PC-9 (cell line): ENCODE measurements around the gene REEP3.

Experiments used
- EZH2 ChIP-seq: fragments of 200-600 bp; sonication (generic); IDR thresholded peaks from 2 replicates; pipeline ENCODE4 v1.8.0; 2017; ENCODE audit warnings: antibody characterized with exemption, low read depth
- TF ChIP-seq, protein P1 (sequence below): fragments of 200-600 bp; sonication (generic); conservative IDR thresholded peaks from 2 replicates; pipeline ENCODE4 v1.6.1; 2017; ENCODE audit warnings: mixed run types, antibody characterized with exemption, mild to moderate bottlenecking, moderate library complexity

DNA sequence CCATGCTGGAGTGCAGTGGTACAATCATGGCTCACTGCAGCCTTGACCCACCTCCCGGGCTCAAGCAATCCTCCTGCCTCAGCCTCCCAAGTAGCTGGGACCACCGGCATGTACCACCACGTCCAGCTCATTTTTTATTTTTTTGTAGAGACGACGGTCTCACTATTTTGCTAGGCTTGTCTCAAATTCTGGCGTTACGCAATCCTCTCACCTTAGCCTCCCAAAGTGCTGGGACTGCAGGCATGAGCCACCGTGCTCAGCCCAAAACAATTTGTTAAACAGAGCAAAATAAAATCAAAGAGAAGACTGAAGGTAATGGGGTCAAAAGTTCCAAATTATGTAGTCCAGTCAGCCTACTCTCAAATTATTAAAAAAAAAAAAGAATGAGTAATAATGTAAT, 46.7 kb upstream of the REEP3 start:
- TF ChIP-seq, protein P1, sequence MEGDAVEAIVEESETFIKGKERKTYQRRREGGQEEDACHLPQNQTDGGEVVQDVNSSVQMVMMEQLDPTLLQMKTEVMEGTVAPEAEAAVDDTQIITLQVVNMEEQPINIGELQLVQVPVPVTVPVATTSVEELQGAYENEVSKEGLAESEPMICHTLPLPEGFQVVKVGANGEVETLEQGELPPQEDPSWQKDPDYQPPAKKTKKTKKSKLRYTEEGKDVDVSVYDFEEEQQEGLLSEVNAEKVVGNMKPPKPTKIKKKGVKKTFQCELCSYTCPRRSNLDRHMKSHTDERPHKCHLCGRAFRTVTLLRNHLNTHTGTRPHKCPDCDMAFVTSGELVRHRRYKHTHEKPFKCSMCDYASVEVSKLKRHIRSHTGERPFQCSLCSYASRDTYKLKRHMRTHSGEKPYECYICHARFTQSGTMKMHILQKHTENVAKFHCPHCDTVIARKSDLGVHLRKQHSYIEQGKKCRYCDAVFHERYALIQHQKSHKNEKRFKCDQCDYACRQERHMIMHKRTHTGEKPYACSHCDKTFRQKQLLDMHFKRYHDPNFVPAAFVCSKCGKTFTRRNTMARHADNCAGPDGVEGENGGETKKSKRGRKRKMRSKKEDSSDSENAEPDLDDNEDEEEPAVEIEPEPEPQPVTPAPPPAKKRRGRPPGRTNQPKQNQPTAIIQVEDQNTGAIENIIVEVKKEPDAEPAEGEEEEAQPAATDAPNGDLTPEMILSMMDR = no peak
- TF ChIP-seq EZH2 = no peak
